Measurements from ENCODE around the gene PLA2G4E. TPM values are rescaled to one million over a fixed set of nuclear protein-coding genes. Genes with fewer than 3 reads are reported as not detected.

The PLA2G4E gene, protein sequence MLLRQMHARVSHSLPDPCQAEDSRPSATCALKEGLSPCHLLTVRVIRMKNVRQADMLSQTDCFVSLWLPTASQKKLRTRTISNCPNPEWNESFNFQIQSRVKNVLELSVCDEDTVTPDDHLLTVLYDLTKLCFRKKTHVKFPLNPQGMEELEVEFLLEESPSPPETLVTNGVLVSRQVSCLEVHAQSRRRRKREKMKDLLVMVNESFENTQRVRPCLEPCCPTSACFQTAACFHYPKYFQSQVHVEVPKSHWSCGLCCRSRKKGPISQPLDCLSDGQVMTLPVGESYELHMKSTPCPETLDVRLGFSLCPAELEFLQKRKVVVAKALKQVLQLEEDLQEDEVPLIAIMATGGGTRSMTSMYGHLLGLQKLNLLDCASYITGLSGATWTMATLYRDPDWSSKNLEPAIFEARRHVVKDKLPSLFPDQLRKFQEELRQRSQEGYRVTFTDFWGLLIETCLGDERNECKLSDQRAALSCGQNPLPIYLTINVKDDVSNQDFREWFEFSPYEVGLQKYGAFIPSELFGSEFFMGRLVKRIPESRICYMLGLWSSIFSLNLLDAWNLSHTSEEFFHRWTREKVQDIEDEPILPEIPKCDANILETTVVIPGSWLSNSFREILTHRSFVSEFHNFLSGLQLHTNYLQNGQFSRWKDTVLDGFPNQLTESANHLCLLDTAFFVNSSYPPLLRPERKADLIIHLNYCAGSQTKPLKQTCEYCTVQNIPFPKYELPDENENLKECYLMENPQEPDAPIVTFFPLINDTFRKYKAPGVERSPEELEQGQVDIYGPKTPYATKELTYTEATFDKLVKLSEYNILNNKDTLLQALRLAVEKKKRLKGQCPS
- 0.21 and 0.96 TPM in 2 replicates for total RNA-seq

DNA sequence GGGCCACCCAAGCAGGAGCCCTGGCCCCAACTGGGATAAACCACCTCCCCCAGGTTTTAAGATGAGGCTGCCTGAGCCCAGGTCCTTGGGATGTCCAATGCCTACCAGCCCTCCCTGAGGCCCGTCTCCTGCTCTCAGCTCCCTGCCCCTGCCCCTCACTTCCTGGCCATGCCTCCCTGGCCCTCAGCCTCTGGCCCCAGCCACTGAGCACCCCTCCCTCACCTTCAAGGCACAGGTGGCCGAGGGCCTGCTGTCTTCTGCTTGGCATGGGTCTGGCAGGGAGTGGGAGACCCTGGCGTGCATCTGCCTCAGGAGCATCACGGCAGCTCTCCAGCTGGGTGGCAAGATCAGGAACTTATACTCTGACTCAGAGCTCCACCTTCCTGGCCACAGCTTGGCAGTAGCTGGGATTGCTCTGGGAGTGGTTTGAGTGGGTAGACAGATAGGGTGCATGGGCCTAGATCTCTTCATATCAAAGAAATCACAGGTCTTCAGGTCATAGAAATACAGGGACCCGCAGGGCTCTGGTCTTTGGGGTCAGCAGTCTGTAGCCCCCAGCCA lies at the start of gene PLA2G4E:
Gene PLA2G4E, minus strand, starts transcription at position 330 of the 561 bp plus-strand sequence. Its CDS starts 12 bp downstream, at position 318.

DNA sequence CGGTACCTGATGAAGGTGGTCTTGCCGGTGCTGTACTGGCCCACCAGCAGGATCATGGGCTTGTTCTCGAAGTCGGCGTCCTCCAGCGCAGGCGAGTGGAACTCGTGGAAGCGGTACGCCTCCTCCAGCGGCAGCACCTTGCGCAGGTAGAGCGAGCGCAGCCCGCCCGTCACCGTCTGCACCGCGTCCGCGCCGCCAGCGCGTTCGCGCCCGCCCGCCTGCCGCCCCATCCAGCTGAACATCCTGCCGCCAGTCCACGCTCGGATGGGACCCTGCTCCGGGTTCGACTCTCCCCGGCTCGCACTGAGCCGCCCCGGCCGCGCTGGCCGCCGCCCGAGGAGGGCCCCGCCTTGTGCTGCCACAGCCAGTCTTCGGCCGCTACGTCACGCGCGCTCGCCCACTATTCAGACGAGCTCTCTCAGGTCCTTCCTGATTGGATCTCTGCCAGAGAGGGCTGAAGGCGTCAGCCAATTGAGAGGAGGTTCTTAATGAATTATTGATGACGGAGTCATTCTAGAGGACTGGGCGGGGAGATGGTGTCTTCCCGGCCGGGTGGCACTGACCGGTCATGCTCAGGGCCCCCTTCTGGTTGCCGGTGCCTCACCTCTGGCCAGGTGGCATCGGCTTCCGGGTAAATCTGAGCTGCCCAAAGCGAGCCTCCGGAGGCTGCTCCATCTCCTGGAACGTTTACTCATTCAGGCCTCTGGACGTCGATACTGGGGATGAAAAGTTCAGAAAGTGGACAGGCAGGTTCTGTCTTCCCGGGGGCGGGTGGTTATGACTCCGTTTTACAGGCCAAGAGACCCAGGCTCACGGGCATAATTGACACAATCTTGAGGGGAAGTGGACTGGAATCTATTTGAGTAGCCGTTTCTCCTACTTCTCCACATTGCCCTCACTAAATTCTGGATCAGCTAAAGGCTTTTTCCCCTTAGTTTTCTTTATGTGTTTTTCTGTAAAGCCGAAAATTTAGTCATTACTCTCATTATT lies 48.3 kb downstream of the PLA2G4E start, which contains the start of gene EHD4:
Gene EHD4, minus strand, starts transcription at position 305 of the 990 bp plus-strand sequence. Its CDS starts 63 bp downstream, at position 242.

Other genes with a start within 250 kb of the PLA2G4E start
- 14.9 and 15.4 TPM in 2 replicates for gene MAPKBP1, start 246.6 kb downstream of the PLA2G4E start, total RNA-seq
- 10.8 and 34.3 TPM in 2 replicates for gene JMJD7, start 192.9 kb downstream of the PLA2G4E start, total RNA-seq
- 4.5 and 7.5 TPM in 2 replicates for gene PLA2G4B, start 182.2 kb downstream of the PLA2G4E start, total RNA-seq
- gene SPTBN5, start 127.0 kb downstream of the PLA2G4E start, total RNA-seq, result 0.43 and 0.48 TPM in 2 replicates
- gene EHD4, start 48.5 kb downstream of the PLA2G4E start, total RNA-seq, result 21.1 and 55.9 TPM in 2 replicates
- under 0.01 TPM in 1 of 2 replicates, not detected in the other for gene PLA2G4D, start 73.5 kb upstream of the PLA2G4E start, total RNA-seq
- 3.9 and 17.1 TPM in 2 replicates for gene PLA2G4F, start 135.6 kb upstream of the PLA2G4E start, total RNA-seq
- 27.2 and 28.1 TPM in 2 replicates for gene VPS39, start 187.3 kb upstream of the PLA2G4E start, total RNA-seq